Trophoblast cell (in vitro differentiated cells and primary cell): Measurements from ENCODE around the gene SYNGR3.
"Not testable (repeated sequence)": the region's sequence is repeated elsewhere in the genome, so short reads cannot be mapped to it uniquely, and the experiment has no call there.

Experiments used
- DNase-seq, 2 donors: peaks; one replicate each; pipeline ENCODE4 v3.0.0-alpha.2; 2016
- H2AFZ ChIP-seq: 2 replicates; pipeline ENCODE4 v1.6.1; 2013; ENCODE audit warnings: low read length, moderate library complexity, mild to moderate bottlenecking; ENCODE audit not compliant: insufficient read depth, poor library complexity
- H2AK5ac ChIP-seq: 2 replicates; pipeline ENCODE4 v1.6.1; 2013; ENCODE audit warnings: mild to moderate bottlenecking, low read length
- H2BK120ac ChIP-seq: 2 replicates; pipeline ENCODE4 v1.6.1; 2013; ENCODE audit warnings: low read length, mild to moderate bottlenecking, moderate library complexity; ENCODE audit not compliant: insufficient read depth, poor library complexity
- H2BK12ac ChIP-seq: 2 replicates; pipeline ENCODE4 v1.6.1; 2013; ENCODE audit warnings: mild to moderate bottlenecking, low read length, moderate library complexity
- H2BK5ac ChIP-seq: 2 replicates; pipeline ENCODE4 v1.6.1; 2013; ENCODE audit warnings: low read length, low read depth, moderate library complexity, mild to moderate bottlenecking; ENCODE audit not compliant: poor library complexity
- H3K14ac ChIP-seq: 2 replicates; pipeline ENCODE4 v1.6.1; 2013; ENCODE audit warnings: mild to moderate bottlenecking, low read length
- H3K18ac ChIP-seq: 2 replicates; pipeline ENCODE4 v1.6.1; 2013; ENCODE audit warnings: mild to moderate bottlenecking, low read length
- H3K23ac ChIP-seq: 2 replicates; pipeline ENCODE4 v1.6.1; 2013; ENCODE audit warnings: low read length
- H3K27ac ChIP-seq: 2 replicates; pipeline ENCODE4 v1.5.1; 2013; ENCODE audit warnings: low read depth, mild to moderate bottlenecking, inconsistent platforms, low read length, moderate library complexity
- H3K27me3 ChIP-seq: 2 replicates; pipeline ENCODE4 v1.6.1; 2013; ENCODE audit warnings: inconsistent platforms, mild to moderate bottlenecking, low read length, moderate library complexity; ENCODE audit not compliant: insufficient read depth
- H3K36me3 ChIP-seq, 2 experiments: 1 replicate in 1 of 2; 2 replicates in 1 of 2; pipeline ENCODE4 v1.6.1; 2013; ENCODE audit warnings: low read length in 2 of 2, mild to moderate bottlenecking in 2 of 2, moderate library complexity in 1 of 2; ENCODE audit not compliant: insufficient read depth in 2 of 2, control insufficient read depth in 1 of 2
- H3K4ac ChIP-seq: 2 replicates; pipeline ENCODE4 v1.6.1; 2013; ENCODE audit warnings: low read depth, mild to moderate bottlenecking, low read length, moderate library complexity
- H3K4me1 ChIP-seq, 2 experiments: 1 replicate in 1 of 2; 2 replicates in 1 of 2; pipeline ENCODE4 v1.6.1; 2013; ENCODE audit warnings: low read length in 2 of 2, mild to moderate bottlenecking in 2 of 2, moderate library complexity in 1 of 2; ENCODE audit not compliant: insufficient read depth in 2 of 2, control insufficient read depth in 1 of 2
- H3K4me2 ChIP-seq: 2 replicates; pipeline ENCODE4 v1.6.1; 2013; ENCODE audit warnings: inconsistent platforms, mild to moderate bottlenecking, low read length, moderate library complexity
- H3K4me3 ChIP-seq: 2 replicates; pipeline ENCODE4 v1.5.1; 2013; ENCODE audit warnings: mild to moderate bottlenecking, low read depth, low read length, inconsistent platforms
- H3K79me1 ChIP-seq: one replicate; pipeline ENCODE4 v1.6.1; 2013; ENCODE audit warnings: low read length
- H3K79me2 ChIP-seq: 2 replicates; pipeline ENCODE4 v1.6.1; 2013; ENCODE audit warnings: low read length, mild to moderate bottlenecking; ENCODE audit not compliant: control insufficient read depth, insufficient read depth, poor library complexity
- H3K9ac ChIP-seq: 2 replicates; pipeline ENCODE4 v1.6.1; 2013; ENCODE audit warnings: mild to moderate bottlenecking, low read length
- H3K9me3 ChIP-seq: 2 replicates; pipeline ENCODE4 v1.6.1; 2013; ENCODE audit warnings: low read depth, mild to moderate bottlenecking, control low read depth, inconsistent platforms, low read length; ENCODE audit not compliant: insufficient read depth
- H4K12ac ChIP-seq: 2 replicates; pipeline ENCODE4 v1.6.1; 2013; ENCODE audit warnings: low read depth, mild to moderate bottlenecking, low read length, moderate library complexity
- H4K8ac ChIP-seq: 2 replicates; pipeline ENCODE4 v1.6.1; 2013; ENCODE audit warnings: low read depth, mild to moderate bottlenecking, low read length, moderate library complexity
- H4K91ac ChIP-seq: one replicate; pipeline ENCODE4 v1.6.1; 2013; ENCODE audit warnings: low read depth, mild to moderate bottlenecking, low read length, moderate library complexity
- WGBS: extraction: QIAGEN DNeasy Blood & Tissue Kit; methylation state at CpG from one replicate; pipeline ENCODE4 v1.1.7; 2013; ENCODE audit warnings: missing lambda C conversion rate; ENCODE audit not compliant: insufficient read length, insufficient coverage; ENCODE audit errors: extremely low coverage; 5-methylcytosine and 5-hydroxymethylcytosine counted together

The SYNGR3 gene

GRCh38 chr16:1958143-1958491 lies 31.7 kb upstream of the SYNGR3 start:
- not testable (repeated sequence) for H4K12ac ChIP-seq, H3K23ac ChIP-seq
- no CpG with 5 or more reads among the region's 30 CpGs for WGBS

DNA sequence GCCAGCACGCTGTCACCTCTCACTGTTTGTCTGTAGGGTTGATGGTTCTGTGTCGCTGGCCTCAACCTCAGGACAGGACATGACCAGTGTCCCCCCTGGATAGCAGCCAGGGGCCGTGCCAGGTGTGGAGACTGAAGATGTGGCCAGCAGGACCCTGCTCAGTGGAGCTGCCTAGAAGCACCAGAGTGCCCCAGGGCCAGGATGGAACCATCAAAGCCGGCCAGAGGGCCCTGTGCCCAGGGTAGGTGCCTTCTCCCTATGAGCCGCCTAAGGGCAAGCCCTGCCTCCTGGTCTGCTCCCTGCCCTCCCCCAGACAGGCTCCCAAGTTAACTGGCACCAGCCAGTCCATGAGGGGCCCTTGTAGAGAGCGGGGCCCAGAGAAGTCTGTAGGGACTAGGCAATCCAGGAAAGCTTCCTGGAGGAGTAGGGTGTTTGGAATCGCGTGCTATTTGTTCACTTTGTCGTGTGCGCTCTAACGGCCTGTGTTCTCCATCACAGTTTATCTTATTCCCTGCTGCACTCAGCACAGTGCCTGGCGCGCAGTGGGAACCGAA lies 31.0 kb upstream of the SYNGR3 start:
- Histone ChIP-seq H3K79me1 (peaks cover 8% of the 10 kb centered on the region), H2AK5ac (peak overlapping the region; percentile 11), H2BK120ac (peak overlapping the region; percentile 17), H3K4me1 (peaks cover 0 to 10% of the 10 kb centered on the region in 2 experiments), H3K9ac (peak overlapping the region; percentile 75), H4K91ac (peak overlapping the region; percentile 40), H2BK5ac (no peak overlapping the region), H3K36me3 (peaks cover 21 to 27% of the 10 kb centered on the region in 2 experiments), H4K8ac (peak overlapping the region; percentile 78), H3K18ac (no peak overlapping the region), H4K12ac (peak overlapping the region; percentile 71), H3K4me3 (no peak overlapping the region), H2BK12ac (peak overlapping the region; percentile 20), H3K27me3 (no peaks in the 10 kb centered on the region), H2AFZ (peak overlapping the region; percentile 89), H3K4me2 (peak overlapping the region; percentile 95), H3K27ac (no peak overlapping the region), H3K9me3 (no peaks in the 10 kb centered on the region), H3K4ac (peak overlapping the region; percentile 53), H3K79me2 (peaks cover 11% of the 10 kb centered on the region), H3K23ac (no peak overlapping the region), H3K14ac (no peak overlapping the region)
- no CpG with 5 or more reads among the region's 14 CpGs for WGBS
- DNase-seq, result no peak

More at GRCh38 chr16:1958143-1958491, 31.7 kb upstream of the SYNGR3 start:
- peaks cover 15 to 20% of the 10 kb centered on the region in 2 experiments for H3K36me3 ChIP-seq
- H2AFZ ChIP-seq, H2BK12ac ChIP-seq, DNase-seq, H3K14ac ChIP-seq, H3K9me3 ChIP-seq, H4K91ac ChIP-seq, H3K4me3 ChIP-seq, H2AK5ac ChIP-seq, H3K4me2 ChIP-seq, H3K27me3 ChIP-seq, H2BK5ac ChIP-seq, H4K8ac ChIP-seq, H3K79me2 ChIP-seq, H3K27ac ChIP-seq, H3K79me1 ChIP-seq, H3K18ac ChIP-seq, H3K4ac ChIP-seq, H3K9ac ChIP-seq, H2BK120ac ChIP-seq, H3K4me1 ChIP-seq: not testable (repeated sequence)

- Histone ChIP-seq H2AFZ (peak within 1 kb of the TSS; percentile 99), H4K12ac (peak within 1 kb of the TSS; percentile 82), H3K36me3 (peaks cover 23 to 28% of the 10 kb centered on the region in 2 experiments), H2AK5ac (peak within 1 kb of the TSS; percentile 49), H3K27me3 (no peaks in the 10 kb centered on the region), H4K8ac (peak within 1 kb of the TSS; percentile 100), H3K79me2 (peaks cover 18% of the 10 kb centered on the region), H3K23ac (no peak within 1 kb of the TSS), H3K79me1 (peaks cover 10% of the 10 kb centered on the region), H3K9ac (peak within 1 kb of the TSS; percentile 99), H3K4me3 (peak within 1 kb of the TSS; percentile 99), H2BK5ac (peak within 1 kb of the TSS; percentile 8), H3K18ac (peak within 1 kb of the TSS; percentile 93), H3K14ac (peak within 1 kb of the TSS; percentile 78), H2BK120ac (peak within 1 kb of the TSS; percentile 17), H3K27ac (no peak within 1 kb of the TSS), H3K4ac (peak within 1 kb of the TSS; percentile 59), H3K9me3 (no peaks in the 10 kb centered on the region), H3K4me2 (peak within 1 kb of the TSS; percentile 95), H4K91ac (peak within 1 kb of the TSS; percentile 81), H2BK12ac (peak within 1 kb of the TSS; percentile 20), H3K4me1 (peaks cover 0 to 10% of the 10 kb centered on the region in 2 experiments)
- WGBS, result no CpG with 5 or more reads among the region's 79 CpGs
- DNase-seq, result peak; percentile 89 to 97
Measured at GRCh38 chr16:1959269-1960039, 30.3 kb upstream of the SYNGR3 start, which contains the start of gene NDUFB10. Gene NDUFB10, plus strand, starts transcription at chr16:1959538. Its CDS starts 87 bp downstream, at chr16:1959625.

DNA sequence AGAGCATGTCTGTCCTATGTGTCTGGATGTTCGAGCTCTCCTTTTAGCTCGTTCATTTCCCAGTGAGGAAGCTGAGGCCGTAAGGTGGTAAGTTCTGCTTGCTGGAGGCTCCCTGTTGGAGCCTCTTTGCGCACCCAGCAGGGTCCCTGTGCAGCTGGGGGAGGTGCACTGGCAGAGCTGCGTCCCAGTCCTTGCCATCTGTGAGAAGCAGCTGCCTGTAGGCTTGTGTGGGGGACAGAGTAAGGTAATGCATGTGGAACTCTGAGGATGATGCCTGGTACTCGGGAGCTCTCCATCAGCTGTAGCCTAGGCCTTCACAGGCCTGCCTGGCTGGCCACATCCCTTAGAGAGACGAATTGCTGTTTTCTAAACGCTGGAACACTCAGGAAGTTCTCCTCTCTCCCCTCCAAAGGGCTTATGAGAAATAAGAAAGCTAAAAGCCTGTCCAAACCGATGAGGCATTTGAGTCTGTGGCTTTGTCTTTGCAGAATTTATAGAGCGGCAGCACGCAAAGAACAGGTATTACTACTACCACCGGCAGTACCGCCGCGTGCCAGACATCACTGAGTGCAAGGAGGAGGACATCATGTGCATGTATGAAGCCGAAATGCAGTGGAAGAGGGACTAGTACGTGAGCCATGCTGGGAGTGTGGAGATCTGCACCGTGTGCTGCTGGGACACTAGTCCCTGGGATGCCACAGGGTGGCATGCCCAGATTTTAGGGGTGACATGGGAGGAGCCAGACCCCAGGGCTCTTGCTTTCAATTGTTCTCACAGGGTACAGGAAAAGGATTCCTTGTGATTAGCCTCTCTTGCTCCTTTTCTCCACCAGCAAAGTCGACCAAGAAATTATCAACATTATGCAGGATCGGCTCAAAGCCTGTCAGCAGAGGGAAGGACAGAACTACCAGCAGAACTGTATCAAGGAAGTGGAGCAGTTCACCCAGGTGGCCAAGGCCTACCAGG lies 28.8 kb upstream of the SYNGR3 start:
- Histone ChIP-seq H3K79me1 (peaks cover 16% of the 10 kb centered on the region), H3K4ac (no peak overlapping the region), H3K18ac (no peak overlapping the region), H3K14ac (no peak overlapping the region), H2BK5ac (no peak overlapping the region), H3K9me3 (no peaks in the 10 kb centered on the region), H3K27ac (no peak overlapping the region), H3K4me1 (peaks cover 5 to 15% of the 10 kb centered on the region in 2 experiments), H2AFZ (no peak overlapping the region), H4K8ac (no peak overlapping the region), H3K4me2 (peak overlapping the region; percentile 95), H3K9ac (no peak overlapping the region), H3K36me3 (peaks cover 23 to 28% of the 10 kb centered on the region in 2 experiments), H3K79me2 (peaks cover 25% of the 10 kb centered on the region), H4K12ac (no peak overlapping the region), H4K91ac (no peak overlapping the region), H2BK120ac (no peak overlapping the region), H3K27me3 (no peaks in the 10 kb centered on the region), H2AK5ac (no peak overlapping the region), H2BK12ac (no peak overlapping the region), H3K4me3 (no peak overlapping the region), H3K23ac (no peak overlapping the region)
- no CpG with 5 or more reads among the region's 20 CpGs for WGBS
- peak; percentile 40 to 56 for DNase-seq
